GM21786 (cell line): Measurements from ENCODE around the gene TSC22D4.
"Not testable (repeated sequence)": the region's sequence is repeated elsewhere in the genome, so short reads cannot be mapped to it uniquely, and the experiment has no call there.

Experiments used
- ATAC-seq: cut with Tn5 transposase; IDR thresholded peaks from one replicate; pipeline ENCODE4 v1.9.1; 2021; ENCODE audit not compliant: unreplicated experiment

TSC22D4 gene

DNA sequence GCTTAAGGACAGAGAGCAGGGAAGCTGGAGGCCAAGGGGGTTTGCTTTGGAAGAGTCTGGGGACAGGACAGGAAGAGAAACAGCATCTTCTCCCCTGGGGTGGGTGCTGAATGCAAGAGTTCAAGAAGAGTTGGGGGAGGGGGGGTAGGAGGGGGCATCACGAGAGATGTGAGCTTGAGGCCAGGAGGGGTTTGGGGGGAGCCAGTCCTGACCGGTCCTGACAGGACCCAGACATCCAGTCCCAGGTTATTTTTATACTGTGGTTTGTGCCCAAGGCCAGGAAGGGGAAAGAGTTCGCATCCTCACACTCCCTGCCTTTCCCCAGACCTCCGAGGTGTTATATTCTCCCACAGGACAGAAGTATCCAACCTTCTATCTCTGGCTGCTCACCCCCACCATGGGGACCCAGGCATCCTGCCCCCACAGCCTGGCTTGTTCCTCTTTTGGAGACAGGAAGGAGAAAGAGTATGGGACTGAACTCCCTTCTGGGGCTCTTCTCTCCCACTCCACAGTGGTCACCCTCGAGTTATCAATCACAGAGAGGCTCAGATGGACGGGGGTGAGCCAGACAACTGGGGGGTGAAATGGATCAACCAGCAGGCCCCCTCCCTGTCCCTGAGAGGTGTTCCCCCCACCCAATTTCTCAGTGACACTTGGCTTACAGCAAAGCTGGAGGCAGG, 2.8 kb downstream of the TSC22D4 start:
- no peak for ATAC-seq

DNA sequence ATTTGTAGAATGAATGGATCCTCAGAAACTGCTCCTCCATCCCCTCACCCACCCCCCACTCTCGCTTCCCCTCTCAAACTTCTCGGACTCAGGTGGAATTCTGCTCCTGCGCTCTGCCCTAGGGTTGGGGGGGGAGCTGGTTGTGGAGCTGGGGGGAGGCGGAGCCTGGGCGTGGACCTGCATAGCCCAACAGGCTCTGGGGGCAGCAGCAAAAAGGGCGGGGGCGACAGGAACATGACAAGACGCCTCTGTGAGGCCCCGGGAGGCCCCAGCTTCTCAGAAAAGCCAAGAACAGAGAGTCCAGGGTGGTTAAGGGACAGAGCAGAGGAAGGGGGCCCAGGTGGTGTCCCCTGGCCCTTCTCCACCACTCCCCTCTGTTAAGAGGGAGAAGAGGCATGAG, 3.5 kb downstream of the TSC22D4 start:
- ATAC-seq, result no peak

DNA sequence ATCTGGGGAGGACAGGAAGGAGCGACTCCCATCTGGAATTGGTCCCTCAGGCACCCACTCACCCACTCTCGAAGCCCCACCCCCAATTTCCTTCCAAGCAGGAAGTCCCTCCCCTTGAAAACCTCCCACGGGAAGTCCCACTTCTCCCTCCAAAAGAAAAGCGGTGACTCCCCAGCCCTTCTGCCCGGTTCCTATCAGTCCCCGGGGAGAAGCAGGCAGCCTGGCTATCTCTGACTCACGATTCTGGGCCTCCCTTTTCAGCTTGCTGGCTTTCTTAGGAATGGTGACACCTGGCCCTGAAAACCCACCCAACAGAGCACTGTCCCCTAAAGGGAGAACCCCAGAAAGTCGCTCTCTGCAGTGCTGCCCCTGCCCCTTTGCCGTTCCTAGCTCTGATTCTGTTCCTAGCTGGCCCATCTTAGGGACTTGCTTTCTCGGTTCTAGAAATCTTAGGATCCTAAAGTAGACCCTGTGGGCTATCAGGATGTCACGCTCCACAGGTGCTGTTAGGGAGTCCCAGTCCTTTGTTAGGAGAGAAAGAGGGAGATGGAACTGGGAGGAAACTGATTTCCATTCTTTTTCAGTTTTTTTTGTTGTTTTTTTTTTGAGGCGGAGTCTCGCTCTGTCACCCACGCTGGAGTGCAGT, 6.0 kb downstream of the TSC22D4 start:
- no peak for ATAC-seq

DNA sequence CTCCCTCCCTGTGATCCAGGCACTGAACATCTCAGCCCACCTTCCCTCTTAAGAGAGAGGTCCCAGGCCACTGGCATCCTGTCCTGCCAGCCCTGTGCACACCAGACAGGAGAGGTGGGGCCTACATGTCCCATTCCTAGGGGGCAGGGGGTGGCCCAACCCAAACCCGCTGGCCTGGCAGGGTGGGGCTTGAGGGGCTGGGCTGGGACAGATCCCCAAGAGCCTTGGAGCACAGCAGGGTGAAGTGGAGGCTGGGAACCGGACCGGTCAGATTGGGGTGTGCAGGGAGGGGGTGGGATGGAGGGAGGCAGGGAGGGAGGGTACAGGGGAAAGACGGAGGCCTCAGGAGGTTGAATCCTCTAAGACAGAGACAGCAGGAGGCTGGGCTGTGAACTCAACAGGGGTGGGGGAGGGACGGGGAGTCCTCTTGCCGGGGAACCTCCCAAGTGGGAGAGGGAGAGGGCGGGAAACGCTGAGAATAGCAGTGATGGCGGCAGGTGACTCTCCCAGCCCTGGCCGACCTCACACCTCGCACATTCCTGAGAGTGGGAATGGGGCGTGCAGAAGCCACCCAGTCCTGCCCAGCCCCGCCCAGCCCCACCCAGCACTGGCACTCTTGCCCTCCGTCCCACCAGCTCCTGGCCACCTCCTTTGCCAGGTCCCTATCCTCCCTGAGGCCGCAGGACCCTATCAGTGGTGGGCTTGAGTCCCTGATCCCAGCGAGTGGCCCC, 6.7 kb downstream of the TSC22D4 start:
- ATAC-seq, result no peak

DNA sequence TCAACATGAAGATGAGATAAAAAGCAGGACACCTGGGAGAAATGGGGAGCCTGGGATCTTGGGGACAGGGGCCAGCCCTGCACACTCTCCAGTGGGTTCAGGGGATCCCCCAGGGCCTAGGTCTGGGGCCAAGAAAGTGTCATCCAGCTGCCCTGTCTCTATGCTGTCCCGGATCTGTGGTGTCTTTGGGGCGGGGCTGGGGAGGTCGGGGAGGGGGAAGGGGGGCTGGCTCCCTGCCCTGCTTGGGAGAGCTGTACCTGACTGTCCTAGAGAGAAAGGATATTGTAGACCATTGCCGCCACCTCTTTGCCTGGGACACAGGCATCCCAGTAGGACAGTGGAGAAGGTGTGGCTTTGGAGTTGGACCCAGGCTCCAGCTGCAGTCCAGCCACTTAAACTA, 8.0 kb downstream of the TSC22D4 start:
- no peak for ATAC-seq

DNA sequence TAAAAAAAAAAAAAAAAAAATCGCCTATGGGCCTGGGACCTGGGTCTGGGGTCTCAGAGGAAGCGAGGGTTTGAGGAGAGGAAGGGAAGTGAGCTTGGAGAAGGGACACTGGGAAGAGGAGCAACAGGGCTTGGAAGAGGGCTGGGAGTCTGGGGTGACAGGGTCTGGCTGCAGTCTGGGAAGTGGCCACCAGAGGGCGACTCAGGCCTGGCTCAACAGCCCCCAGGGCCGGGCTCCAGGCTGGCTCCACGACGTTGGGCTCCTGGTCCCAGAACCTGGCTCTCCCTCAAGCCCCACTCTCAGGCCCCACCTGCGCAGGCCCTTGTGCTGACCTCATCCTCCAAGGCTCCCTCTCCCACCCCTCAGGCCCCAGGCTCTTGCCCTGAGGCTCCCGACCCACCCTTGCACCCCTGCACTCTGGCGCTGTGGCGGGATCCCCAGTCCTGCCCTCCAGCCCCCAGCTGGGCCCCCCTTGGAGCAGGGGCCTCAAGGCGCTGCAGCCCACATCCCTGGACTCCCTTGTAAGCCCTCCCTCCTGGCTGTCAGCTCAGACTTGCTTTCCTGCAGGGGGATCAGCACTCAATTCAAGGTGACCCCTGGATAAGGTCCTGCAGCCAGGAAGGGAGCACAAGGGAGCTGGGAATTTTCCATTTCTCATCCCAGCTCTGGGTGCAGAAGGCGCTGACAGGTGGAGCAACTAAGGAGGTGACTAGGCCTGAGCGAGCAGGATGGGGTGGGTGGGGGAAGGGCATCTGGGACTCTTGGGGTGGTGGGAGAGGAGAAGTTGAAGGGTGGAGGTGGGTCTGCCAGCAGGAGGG, 9.6 kb downstream of the TSC22D4 start:
- no peak for ATAC-seq

DNA sequence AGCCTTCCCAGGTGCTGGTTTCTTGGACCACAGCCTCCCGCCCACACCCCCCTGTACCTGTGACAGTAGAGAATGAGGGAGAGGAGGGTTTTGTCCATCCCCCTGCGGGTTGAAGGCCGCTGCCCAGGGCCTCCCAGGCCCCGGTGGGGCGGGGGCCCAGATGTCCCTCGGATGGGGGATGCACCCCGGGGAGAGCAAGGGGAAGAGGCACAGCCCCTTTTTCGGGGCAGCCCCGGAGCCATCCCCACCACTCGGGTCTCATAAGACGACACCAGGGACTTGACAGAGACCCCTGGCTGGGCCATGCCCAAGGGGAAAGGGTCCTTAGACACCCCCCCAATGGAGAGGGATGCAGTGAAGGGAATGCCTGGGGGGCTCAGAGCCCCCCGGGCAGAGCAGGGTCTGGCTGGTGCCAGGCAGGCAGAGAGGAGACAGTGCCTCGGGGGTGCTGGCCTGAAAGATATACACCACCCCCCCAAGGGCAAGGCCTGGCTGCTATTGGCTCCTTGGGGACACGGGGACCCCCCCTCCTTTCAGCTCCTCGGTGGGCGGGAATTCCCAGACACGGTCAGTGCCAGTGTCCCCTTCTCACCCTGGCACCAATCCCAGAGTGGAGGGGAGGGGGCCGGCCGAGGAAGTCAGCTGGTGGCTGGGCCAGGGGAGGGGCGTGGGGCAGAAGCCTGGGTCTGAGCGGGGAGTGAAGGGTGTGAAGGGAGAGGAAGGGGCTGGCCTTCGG, 11.2 kb downstream of the TSC22D4 start:
- ATAC-seq, result no peak

DNA sequence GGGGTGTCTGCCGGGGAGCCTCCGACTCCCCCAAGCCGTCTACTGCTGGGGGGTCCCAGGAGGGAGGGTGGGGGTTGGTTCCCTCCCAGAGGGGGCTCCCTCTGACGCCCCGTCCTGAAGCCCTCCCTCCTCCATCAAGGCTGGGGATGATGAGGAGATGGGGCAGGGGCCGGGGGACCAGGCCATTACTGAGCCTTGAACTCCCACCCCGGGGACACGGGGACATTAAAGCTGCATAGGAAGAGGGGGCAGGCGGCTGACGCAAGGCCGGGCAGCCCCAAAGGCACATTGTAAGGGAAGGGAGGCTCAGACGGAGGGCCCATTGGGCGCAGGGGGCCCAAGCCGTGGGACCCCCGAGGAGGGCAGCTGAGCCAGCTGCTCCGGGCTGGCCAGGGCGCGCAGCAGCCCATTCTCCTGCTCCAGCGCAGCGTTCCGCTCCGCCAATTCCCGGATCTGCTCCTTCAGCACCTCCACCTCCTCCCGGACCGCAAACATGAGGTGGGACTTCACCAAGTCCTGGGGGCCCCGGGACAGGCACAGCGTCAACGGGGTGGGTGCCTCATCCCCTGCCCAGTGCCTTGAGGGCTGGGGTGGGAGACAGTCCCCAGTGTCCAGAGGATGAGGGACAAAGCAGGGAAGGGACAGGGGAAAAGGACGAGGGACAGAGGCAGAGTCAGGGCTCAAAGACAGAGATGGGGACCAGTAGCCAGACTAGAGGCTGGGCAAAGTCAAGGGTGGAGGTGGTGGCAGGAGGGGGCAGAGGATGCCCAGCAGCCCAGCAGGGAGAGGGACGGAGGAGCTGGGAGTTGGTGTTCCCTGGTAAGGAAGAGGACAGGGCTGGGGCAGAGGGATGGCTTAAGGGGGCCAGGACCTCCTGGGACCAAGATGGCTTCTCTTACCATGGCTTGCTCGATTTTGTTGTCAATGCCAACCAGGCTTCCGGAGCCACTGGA, 12.1 kb downstream of the TSC22D4 start:
- ATAC-seq, result no peak

DNA sequence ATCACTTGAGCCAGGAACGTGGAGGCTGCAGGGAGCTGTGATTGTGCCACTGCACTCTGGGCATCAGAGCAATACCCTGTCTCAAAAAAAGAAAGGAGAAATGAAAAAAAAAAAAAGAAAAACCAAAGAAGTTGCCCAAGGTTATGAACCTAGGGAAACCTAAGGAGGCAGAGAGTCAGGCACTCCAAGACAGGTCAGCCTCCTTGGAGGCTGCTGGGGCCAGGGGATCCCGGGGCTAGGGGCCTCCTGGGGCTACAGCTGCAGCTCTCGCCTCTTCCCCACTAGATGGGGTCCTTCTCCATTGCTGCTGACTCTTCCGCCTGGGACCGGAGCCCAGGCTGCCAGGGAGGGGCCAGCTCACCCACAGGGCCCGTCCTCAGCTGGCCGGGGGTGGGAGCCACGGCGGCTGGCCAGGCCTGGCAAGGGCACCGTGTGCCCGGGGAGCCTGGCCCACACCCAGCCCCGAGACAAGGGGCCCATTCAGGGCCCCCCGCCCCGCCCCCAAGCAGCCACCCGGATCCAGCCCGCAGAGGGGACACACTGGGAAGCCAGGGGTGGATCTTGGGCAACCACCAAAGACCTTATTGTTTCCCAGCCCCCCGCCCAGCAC, 13.2 kb downstream of the TSC22D4 start:
- no peak for ATAC-seq

DNA sequence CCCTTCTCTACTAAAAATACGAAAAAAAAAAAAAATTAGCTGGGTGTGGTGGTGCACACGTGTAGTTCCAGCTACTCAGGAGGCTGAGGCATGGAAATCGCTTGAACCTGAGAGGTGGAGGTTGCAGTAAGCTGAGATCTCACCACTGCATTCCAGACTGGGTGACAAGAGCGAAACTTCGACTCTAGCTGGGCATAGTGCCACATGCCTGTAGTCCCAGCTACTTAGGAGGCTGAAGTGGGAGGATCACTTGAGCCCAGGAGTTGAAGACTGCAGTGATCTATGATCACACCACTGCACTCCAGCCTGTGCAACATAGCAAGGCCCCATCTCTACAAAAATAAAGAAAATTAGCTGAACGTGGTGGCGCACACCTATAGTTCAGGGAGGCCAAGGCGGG, 13.7 kb downstream of the TSC22D4 start:
- ATAC-seq, result no peak

DNA sequence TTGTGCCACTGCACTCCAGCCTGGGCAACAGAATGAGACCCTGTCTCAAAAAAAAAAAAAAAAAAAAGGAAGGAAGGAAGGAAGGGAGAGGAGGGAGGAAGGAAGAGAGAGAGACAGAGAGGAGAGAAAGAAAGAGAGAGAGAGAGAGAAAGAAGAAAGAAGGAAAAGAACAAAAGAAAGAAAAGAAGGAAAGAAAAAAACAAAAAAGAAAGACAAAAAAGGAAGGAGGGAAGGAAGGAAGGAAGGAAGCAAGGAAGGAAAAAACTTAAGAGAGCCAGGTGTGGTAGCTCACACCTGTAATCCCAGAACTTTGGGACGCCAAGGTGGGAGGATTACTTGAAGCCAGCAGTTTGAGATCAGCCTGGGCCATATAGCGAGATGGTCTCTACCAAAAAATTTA, 14.2 kb downstream of the TSC22D4 start:
- no peak for ATAC-seq

DNA sequence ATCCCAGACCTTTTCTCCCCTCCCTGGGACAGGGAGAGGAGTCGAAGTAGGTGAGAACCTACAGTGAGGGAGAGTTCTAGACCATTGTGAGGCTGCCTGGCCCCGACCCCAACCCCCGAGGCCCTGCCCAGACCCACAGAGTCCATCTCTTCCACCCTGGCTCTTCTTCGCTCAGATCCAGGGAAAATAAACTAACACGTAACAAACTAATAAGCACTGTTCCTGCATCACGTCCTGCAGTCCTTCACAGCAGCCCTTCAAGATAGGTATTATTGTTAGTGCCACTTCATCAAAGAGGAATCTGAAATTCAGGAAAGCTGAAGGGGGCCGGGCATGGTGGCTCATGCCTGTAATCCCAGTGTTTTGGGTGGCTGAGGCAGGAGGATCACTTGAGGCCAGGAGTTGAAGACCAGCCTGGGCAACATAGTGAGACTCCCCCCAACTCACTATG, 14.8 kb downstream of the TSC22D4 start, which contains the start of gene SPACDR:
SPACDR (minus strand) TSS at position 51 of the 451 bp plus-strand sequence. CDS start 235 bp downstream, outside the sequence.
- ATAC-seq, result no peak

DNA sequence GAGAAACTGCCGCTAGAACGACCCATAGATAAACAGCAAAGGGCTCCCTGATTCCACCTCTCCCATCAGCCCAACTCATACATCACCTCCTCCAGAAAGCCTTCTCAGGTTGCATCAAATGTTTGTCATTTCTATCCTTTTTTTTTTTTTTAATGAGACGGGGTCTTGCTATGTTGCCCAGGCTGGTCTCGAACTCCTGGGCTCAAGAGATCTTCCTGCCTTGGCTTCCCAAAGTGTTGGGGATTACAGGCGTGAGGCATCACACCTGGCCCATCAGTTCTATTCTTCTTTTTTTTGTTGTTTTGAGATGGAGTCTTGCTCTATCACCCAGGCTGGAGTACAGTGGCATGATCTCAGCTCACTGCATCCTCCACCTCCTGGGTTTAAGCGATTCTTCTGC, 22.0 kb downstream of the TSC22D4 start:
- no peak for ATAC-seq

DNA sequence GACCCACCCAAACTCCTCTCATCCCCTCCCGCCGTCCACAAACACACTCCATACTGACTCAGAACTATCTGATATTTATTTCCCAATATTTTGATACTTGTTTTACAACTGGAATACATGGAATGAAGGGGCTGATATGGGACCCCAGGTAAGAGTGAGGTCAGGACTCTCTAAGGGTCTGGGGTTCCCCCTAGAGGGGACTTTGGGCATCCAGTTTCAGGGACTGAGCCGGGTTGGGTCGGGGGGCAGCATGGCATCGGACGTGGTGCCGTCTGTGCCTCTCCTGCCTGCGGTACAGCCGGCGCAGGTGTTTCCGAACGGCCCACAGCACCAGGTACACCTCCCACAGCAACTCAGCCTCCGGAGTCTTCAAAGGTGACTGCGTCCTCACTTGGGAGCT, 22.5 kb downstream of the TSC22D4 start:
- ATAC-seq, result no peak

DNA sequence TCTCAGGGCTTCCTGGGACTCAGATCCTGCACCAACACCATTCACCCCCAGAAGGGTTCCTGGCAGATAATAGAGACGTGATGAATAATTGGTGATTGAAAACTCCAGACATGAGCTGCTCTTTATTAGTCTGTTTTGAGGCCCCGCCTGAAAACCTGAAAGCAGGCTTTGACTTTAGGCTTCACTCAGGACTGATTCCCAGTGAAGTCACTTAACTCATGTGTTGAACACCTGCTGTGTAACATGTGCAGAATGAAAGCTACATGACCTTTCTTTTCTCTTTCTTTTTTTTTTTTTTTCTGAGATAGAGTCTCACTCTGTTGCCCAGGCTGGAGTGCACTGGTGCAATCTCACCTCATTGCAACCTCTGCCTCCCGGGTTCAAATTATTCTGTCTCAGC, 23.8 kb downstream of the TSC22D4 start:
- no peak for ATAC-seq

DNA sequence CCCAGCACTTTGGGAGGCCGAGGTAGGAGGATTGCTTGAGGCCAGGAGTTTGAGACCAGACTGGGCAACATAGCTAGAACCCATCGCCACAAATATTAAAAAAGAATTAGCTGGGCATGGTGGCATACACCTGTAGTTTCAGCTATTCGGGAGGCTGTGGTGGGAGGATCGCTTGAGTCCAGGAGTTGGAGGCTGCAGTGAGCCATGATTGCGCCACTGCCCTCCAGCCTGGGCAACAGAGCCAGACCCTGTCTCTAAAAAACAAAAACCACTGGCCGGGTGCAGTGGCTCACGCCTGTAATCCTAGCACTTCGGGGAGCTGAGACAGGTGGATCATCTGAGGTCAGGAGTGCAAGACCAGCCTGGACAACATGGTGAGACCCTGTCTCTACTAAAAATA, 25.2 kb downstream of the TSC22D4 start:
- ATAC-seq, result not testable (repeated sequence)

DNA sequence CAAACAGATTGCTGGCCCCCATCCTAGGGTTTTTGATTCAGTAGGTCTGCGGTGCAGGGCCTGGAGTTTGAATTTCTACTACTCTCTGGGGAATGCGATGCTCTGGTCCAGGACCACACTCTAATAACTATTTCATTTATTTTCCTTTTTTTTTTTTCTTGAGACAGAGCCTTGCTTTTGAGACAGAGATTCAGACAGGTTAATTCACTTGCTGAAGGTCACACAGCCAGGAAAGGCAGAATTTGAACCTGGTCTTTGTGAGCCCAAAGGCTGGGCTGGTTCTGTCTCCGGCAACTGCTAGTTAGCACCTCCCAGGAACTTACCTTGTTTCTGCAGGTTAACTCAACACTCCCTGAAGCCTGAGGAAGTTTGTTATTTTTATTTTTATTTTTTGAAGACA, 26.5 kb downstream of the TSC22D4 start:
- no peak for ATAC-seq

DNA sequence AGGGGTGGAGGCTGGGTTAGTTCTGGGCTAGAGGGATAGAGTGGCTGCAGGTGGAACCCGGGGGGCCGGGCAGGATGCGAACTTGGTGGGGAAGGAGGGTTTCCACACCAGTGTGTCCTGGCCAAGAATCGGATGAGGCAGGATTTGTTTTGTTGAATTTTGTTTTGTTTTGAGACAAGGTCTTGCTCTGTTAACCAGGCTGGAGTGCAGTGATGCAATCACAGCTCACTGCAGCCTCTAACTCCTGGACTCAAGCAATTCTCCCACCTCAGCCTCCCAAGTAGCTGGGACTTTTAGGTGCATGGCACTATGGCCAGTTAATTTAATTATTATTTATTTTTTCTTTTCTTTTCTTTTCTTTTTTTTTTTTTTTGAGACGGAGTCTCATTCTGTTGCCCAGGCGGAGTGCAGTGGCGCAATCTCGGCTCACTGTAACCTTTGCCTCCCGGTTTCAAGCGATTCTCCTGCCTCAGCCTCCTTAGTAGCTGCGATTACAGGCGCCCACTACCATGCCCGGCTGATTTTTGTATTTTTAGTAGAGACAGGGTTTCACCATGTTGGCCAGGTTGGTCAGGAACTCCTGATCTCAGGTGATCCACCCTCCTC, 29.7 kb downstream of the TSC22D4 start:
- no peak for ATAC-seq

DNA sequence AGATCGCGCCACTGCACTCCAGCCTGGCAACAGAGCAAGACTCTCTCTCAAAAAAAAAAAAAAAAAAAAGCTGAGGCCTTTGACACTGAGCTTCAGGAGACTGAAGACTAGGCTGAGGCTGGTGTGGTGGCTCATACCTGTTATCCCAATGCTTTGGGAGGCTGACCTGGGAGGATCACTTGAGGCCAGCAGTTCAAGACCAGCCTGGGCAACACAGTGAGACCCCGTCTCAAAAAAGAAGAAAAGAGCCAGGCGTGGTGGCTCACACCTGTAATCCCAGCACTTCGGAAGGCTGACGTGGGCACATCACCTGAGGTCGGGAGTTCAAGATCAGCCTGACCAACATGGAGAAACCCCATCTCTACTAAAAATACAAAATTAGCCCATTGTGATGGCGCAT, 31.7 kb downstream of the TSC22D4 start:
- not testable (repeated sequence) for ATAC-seq
